Measurements from ENCODE around the gene DUOXA2. TPM values are rescaled to one million over a fixed set of nuclear protein-coding genes. Genes with fewer than 3 reads are reported as not detected.

Gene DUOXA2
- total RNA-seq, 1 donor from 2014 or later: not detected

DNA sequence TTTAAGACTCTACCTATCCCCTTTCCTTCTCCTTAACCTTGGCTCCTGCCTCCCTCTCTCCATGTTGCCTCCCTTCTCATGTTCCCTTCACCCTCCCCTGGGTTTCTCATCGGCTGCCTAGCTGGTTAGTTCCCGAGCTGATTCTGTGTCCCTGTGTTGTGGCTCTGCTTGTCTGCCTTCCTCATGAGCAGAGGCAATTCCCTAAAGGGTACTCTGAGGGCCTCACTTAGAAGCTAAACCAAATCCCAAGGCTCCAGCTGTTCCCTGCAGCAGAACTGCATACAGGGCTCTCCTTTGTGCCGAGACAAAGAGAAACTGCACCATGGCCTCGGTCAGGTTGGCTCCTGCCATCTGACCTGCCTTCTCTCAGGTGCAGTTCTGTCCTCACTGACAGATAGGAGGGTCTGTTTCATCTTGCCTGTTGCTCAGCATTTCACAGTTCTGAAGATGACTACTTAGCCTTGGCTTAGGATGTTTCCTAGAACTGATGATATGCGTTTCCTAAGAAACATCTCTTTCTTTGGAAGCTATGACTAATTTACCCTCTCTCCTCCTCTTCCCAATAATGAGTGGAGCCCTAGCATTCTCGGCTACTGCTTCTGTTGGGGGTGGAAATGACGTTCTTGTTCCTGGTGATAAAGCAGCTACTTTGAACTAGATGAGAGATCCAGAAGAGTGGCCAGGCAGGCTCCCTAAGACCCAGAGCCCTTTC, 42.8 kb downstream of the DUOXA2 start:
- intact Hi-C loops (cut with micrococcal nuclease): no loop called here

DNA sequence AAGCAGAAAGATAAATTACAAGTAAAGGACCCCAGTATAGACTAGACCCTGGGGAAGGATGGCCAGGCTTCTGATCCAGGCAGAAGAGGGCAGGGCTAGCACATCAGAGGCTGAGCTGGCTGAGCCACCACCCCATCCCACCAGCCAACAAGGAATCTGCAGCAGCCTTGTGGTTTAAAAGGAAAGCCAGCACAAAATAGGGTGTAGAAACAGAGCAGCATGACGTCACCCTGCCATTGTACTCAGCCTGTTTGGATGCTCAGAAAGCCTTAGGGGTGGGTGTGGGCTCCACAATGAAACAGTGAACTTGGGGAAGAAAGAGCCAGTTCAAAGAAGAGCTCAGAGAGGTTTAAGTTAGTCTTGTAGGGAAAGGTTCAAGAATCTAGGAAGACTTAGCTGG, 43.8 kb downstream of the DUOXA2 start:
- intact Hi-C loops (cut with micrococcal nuclease): no loop called here

DNA sequence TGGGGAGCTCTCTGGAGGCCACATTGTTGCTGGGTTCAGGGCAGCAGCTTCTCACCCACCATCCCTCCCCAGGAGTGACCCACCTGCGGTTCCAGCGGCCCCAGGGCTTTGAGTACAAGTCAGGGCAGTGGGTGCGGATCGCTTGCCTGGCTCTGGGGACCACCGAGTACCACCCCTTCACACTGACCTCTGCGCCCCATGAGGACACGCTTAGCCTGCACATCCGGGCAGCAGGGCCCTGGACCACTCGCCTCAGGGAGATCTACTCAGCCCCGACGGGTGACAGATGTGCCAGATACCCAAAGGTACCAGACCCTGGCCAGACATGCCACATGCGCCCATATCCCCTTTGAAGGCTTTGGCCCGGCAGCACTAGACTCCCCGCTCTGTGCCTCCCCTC, 47.5 kb downstream of the DUOXA2 start:
- intact Hi-C loops (cut with micrococcal nuclease): loop anchor here (2.0 kb wide), 1 partner anchor 297 kb away; no protein-coding TSS in a partner anchor

DNA sequence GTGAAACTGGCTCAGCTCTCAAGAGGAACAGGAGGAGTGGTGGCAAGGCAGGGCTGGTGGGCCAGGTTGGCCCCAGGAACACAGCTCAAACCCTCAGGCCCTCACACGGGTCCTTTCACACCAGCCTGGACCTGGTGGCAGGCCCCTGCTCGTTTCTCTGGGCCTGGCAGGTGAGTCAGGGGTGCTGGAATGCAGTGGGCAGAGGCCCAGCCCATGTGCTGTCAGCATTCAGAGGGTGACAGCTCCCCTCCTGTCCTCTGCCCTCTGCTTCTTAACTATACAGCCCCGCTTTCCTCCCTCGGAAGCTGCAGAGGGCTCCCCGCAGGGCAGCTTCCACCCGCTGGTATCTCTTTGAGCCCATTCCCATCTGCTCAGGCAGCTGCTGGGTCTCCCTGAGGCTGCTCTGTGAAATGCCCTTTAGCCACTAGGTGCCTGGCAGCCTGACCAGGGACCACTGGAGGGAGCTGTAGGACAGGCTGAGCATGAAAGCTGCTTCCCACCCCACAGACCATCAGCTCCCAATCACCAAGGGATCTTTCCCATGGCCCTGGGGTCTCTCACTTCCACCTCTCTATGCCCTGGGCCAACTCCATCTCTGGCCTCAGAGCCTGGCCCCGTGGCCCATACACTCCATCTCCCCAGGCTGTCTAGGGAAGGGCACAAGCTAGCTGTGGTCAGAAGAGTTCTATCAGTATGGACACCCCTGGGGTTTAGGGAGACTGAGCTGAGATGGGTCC, 48.8 kb downstream of the DUOXA2 start:
- intact Hi-C loops (cut with micrococcal nuclease): loop anchor here (2.0 kb wide), 1 partner anchor 296 kb away; no protein-coding TSS in a partner anchor

DNA sequence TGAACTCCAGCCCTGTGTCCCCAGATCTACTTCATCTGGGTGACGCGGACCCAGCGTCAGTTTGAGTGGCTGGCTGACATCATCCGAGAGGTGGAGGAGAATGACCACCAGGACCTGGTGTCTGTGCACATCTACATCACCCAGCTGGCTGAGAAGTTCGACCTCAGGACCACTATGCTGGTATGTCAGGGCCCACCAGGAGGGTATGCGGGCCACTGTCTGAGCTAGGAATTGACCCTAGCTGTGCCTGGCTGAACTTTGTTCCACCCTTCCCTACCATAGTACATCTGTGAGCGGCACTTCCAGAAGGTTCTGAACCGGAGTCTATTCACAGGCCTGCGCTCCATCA, 49.4 kb downstream of the DUOXA2 start:
- intact Hi-C loops (cut with micrococcal nuclease): loop anchor here (2.0 kb wide), 1 partner anchor 295 kb away; no protein-coding TSS in a partner anchor

DNA sequence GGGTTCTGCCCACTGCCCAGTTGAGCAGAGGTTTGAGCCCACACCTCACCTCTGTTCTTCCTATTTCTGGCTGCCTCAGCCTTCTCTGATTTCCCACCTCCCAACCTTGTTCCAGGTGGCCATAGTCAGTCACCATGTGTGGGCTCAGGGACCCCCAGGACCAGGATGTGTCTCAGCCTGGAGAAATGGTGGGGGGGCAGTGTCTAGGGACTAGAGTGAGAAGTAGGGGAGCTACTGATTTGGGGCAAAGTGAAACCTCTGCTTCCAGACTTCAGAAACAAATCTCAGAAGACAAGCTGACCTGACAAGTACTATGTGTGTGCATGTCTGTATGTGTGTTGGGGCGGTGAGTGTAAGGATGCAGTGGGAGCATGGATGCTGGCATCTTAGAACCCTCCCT, 50.8 kb downstream of the DUOXA2 start:
- intact Hi-C loops (cut with micrococcal nuclease): loop anchor here (2.0 kb wide), 1 partner anchor 238 kb away; a partner anchor contains a TSS

DNA sequence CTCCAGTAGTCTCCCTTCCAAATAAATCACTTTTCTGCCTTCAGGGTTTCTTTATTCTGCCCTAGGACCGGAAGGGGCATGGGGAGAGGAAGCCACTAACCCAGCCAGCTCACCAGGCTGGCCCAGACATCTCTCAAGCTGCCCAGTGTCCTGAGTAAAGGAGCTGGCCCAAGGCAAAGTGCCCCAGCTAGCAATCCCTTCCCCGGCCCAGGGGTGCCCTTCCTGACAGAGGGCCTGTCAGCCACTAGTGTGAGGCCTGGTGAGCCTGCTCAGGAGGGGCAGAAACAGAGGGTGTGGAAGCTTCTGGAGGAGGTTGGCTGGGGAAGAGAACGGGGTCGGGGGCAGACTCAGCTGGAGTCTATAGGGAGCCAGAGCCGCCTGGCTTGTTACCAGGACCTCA, 51.4 kb downstream of the DUOXA2 start:
- intact Hi-C loops (cut with micrococcal nuclease): loop anchor here (2.0 kb wide), 1 partner anchor 237 kb away; a partner anchor contains a TSS

DNA sequence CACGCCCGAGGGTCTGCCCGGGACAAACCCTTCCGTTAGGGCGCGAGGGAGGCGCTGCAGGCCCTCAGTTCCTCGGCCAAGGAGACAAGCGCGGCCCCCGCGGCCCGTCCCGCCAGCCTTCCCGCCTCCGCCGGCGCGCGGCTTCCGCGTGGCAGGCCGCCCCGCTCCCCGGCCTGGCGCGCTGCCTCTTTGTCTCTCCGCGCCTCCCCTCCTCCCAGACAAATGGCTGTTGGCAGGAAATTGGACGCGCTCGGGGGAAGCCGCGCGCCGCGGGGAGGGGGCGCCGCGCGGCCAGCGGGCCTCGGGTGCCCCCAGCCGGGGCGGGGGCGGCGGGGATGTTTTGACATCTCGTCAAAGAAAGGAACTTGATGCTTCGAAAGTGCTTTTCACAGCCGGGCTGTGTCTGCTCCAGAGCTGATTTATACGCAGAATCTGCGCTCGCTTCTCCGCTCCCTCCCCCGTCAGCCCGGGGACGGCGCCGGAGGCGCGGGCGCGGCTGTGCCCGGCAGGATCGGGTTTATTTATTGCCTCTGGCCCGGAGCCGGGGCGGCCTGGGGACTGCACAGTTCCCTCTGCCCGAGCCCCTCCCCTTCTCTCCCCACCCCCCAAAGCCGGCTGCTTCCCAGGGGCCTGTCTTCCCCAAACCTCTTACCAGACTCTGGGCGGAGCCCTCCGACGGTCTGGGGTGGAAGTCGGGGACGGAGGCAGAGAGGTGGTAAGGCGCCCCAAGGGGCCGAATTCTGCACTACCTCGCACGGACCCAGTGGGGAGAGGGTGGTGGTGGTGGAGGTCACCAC, 52.9 kb downstream of the DUOXA2 start:
- intact Hi-C loops (cut with micrococcal nuclease): loop anchor here (1.0 to 2.0 kb wide), 3 partner anchors 22 to 112 kb away; no protein-coding TSS in a partner anchor

DNA sequence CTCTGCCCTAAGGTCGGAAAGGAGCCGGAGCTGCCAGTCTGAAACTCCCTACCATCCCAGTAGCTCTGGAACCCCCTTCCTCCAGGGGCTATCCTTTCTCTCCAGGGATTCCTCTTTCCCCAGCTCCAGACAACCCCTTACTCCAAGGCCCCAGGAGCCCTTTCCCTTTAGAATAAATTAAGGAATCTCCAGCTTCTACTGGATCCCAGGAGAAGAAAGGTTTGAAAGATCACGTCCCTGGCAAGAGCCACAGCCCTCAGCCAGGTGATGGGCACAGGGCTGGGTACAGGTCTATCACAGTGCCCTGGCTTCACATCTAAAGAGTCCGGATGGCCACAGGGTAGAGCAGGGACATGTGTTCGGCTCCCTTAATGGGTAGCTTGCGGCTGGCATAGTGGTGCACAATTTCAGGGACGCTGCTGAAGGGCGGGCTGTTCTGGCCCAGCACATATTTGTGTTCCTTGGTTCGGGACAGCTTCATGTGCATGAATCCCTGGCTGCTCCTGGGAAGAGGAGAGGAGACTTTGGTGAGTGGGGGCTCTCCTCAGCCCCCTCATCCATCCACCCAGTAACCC, 53.6 kb downstream of the DUOXA2 start:
- intact Hi-C loops (cut with micrococcal nuclease): loop anchor here (1.0 to 2.0 kb wide), 3 partner anchors 21 to 112 kb away; no protein-coding TSS in a partner anchor

Other genes starting within 250 kb of the DUOXA2 start
- not detected in 2 replicates for gene TERB2, start 157.6 kb upstream of the DUOXA2 start, total RNA-seq
- 8.3 and 9.5 TPM in 2 replicates for gene SORD, start 91.1 kb upstream of the DUOXA2 start, total RNA-seq
- not detected in 2 replicates for gene DUOX2, start 154 bp upstream of the DUOXA2 start, total RNA-seq
- not detected in 2 replicates for gene DUOXA1, start 15.6 kb downstream of the DUOXA2 start, total RNA-seq
- 0.09 TPM in 1 of 2 replicates, not detected in the other for gene DUOX1, start 15.7 kb downstream of the DUOXA2 start, total RNA-seq
- 1.5 and 1.6 TPM in 2 replicates for gene SHF, start 73.6 kb downstream of the DUOXA2 start, total RNA-seq
- not detected in 2 replicates for gene SLC28A2, start 137.9 kb downstream of the DUOXA2 start, total RNA-seq